CD4-positive, alpha-beta T cell treated with Interleukin-1 beta for 1 hour (primary cell): Measurements from ENCODE around the gene TSSK1B.
"Not testable (repeated sequence)": the region's sequence is repeated elsewhere in the genome, so short reads cannot be mapped to it uniquely, and the experiment has no call there.

Source experiments
- DNase-seq, 2 donors: peaks; one replicate each; pipeline ENCODE4 v3.0.0-alpha.2; 2020 to 2022

TSSK1B gene

DNA sequence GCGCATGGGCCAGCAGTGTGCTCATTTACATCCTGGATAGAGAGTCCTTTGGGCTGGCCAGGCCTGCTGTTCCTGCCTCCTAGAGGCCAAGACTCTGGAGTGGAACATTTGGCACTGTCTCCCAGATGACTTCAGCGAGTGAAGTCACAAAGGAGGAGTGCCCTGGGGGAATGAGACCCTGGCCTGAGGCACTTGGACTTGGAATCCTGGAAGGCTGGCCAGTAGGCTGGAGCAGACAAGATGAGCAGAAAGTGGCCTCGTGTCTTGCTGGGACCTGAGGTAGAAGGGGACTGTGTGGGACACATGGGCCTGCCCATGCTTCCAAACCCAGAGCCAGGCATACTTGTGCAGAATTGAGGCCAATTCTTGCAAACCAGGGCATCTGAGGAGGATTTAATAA, at the start of gene TSSK1B:
Gene TSSK1B (minus strand): TSS at position 101 of the 400 bp plus-strand sequence. CDS start 150 bp downstream, outside the sequence.
- DNase-seq, result no peak

DNA sequence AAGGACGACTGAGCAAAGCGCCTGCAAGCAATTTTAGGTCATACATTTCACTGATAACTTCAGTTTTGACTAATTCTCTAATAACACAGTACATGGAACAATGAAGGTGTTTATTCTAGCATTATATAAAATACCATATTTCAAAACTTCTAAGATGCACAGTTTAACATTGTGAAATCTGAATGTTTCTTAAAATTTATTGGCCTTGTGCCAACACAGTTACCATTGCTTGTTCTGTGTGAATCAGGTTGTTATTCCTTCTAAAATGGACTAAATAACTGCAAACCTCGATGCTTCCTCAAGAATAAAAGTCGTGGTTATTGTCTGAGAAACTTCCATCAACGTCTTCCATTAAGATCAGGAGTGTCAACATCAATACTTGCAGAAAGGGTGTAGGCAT, 45.5 kb upstream of the TSSK1B start:
- DNase-seq, result no peak

GRCh38 chr5:113478691-113479090, 43.9 kb upstream of the TSSK1B start:
- DNase-seq, result no peak

DNA sequence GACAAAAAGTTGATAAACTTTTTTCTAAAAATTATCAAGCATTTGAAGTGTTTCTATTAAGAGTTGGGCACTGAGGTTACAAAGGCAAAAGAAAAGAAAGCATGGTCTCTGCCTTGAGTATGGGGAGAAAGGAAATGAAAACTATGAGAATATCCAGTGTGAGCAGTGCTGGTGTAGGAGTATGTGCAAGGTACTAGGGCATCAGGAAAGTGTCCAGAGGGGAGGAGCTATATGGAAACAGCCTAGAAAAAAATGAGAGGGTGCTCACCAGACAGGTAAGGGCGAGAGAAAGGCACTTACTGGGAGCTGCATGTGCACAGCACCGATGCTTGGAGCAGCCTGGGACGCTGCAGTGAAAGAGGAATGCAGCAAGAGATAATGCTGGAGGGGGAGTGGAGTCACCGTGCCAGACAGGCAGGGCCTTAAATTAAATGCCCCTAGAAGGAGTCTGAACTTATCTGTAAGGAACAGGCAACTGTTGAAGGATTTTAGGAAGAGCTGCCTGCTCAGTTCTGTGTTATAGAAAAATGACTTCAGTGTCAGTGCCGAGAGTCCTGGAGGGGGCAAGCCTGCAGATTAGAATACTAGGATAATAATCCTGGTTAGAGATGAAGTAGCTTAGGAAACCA, 39.4 kb upstream of the TSSK1B start:
- DNase-seq, result no peak

- no peak for DNase-seq
Observed at GRCh38 chr5:113463032-113463431, 28.2 kb upstream of the TSSK1B start.

- not testable (repeated sequence) for DNase-seq
Observed at GRCh38 chr5:113457106-113457505, 22.3 kb upstream of the TSSK1B start.

- DNase-seq, result no peak
Observed at GRCh38 chr5:113452941-113453340, 18.2 kb upstream of the TSSK1B start.

GRCh38 chr5:113451797-113452196, 17.0 kb upstream of the TSSK1B start:
- DNase-seq, result no peak

- DNase-seq, result no peak
Observed at GRCh38 chr5:113450929-113451328, 16.1 kb upstream of the TSSK1B start.

DNA sequence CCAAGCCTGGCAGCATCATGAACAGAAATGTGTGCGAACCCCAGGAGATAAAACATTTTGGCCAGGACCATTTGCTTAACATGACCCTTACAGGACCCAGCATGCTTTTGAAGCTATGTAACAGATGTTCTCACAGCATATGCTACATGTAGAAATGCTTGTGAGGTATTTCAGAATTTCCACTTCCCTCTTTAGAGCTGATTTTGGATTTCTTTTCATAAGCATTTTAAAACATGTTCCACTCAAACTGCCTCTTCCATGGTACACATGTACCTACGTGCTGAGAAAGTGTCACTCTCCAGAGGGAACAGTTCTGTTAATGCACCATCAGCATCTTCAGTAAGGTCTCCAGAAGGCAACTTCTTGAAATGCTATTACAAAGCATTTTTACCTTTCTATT, 15.7 kb upstream of the TSSK1B start:
- no peak for DNase-seq

GRCh38 chr5:113448252-113448651, 13.5 kb upstream of the TSSK1B start:
- DNase-seq, result no peak

DNA sequence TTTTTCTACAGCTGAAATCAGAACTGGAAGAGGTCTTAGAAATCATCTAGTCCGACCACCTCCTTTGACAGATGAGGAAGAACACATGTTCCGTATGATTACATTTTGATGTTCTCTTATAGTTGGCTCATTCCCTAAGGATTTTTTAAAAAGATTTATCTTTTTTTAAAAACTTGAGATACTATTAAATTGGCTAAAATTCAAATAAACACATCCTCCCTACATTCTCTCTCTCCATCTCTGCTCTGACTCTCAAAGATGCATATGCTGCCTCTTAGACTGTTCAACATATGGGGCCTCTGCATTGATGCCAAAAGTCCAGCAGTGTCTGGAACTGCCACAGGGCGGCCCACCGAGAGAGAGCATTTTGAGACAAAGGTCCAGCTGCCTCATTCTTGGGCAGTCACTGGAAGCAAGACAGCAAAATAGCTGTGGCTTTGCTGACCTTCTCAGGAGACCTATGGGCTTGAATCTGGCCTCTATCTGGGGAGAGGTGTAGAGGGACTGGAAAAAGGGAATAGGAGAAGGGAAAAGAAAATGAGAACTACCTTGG, 12.8 kb upstream of the TSSK1B start:
- no peak for DNase-seq

DNA sequence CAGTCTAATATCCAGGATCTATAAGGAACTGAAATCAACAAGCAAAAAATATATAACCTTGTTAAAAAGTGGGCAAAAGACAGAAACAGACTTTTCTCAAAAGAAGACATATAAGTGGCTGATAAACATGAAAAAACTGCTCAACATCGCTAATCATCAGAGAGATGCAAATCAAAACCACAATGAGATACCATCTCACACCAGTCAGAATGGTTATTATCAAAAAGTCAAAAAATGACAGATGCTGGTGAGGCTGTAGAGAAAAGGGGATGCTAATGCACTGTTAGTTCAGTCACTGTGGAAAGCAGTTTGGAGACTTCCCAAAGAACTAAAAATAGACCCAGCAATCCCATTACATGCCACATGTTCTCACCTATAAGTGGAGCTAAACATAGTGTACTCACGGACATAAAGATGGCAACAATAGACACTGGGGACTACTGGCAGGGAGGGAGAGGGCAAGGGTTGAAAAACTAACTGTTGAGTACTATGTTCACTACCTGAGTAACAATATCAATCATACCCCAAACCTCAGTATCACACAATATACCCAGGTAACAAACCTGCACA, 11.7 kb upstream of the TSSK1B start:
- no peak for DNase-seq

GRCh38 chr5:113437111-113437510, 2.3 kb upstream of the TSSK1B start:
- DNase-seq, result no peak

DNA sequence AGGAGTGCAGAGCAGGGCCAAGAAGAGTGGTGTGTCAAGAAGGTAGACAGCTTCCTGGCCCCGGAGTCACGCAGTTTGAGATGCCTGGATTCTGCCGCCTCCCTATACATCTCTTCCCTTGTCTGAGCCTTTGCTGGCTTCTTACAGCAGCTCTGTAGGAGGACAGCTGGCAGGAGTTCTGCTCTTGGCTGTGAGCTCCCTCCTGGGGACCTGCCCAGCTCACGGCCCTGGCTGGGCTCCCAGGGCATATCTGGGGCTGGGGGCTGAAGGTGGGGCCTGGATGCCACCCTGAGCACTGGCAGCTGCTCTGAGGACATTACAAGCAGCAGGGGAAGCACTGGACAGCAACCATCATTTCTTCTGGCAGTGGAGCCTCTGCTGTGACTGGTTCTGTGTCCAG, 786 bp upstream of the TSSK1B start:
- DNase-seq, result no peak

GRCh38 chr5:113433862-113434612, 752 bp downstream of the TSSK1B start:
- DNase-seq, result no peak

DNA sequence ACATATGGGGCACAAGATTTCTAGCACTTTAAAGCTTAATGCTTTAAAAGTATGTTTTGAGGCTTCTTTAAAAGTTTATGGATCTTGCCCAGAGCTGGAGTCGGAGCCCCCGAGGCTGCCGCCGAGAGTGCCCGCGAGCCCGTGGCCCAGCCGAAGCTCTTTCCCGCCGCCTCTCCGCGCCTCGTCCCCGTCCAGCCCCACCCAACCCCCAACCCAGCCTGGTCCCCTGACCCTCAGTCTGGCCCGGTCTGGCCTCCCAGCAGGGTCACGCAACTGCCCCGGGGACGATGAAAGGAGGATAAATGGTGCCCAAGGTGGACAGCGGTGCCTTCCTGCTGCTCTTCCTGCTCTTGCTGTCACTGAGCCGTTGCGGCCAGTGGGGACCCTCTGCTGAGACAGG, 1.7 kb downstream of the TSSK1B start:
- DNase-seq, result no peak

DNA sequence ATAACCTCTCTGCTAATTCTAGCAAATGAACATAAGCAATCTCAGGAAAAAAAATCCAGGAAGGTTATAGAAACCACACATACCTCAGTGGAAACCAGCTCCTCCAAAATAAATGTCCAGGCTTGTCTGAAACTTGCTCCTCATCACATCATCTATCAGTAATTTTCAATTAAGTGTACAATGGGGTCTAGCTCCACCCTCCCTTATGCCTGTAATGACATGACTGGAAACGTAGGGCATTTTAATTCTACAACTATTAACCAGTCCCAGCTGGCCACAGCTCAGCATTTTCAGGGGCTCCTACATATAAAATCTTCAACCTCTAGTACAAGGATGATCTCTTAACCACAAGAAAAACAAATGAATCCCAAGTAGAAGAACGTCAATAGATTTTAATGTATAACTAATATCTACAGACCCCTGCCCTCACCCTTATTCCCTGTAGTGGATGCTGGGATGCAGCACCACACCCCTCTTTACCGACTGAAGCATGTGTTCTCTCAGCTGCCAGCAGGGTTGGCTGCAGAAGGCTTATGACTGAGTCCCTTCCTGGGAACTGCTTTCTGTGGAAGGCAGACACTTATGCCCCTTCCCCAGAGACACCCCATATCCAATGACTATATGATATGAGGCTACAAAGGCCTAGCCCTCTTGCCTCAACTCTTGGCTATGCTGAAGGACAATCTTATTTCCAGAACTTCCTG, 6.8 kb downstream of the TSSK1B start:
- DNase-seq, result no peak

- no peak for DNase-seq
Observed at GRCh38 chr5:113425909-113426308, 8.9 kb downstream of the TSSK1B start.

- no peak for DNase-seq
Observed at GRCh38 chr5:113421693-113422092, 13.1 kb downstream of the TSSK1B start.

GRCh38 chr5:113405530-113405929, 29.3 kb downstream of the TSSK1B start:
- DNase-seq, result no peak

- no peak for DNase-seq
Observed at GRCh38 chr5:113404269-113404668, 30.5 kb downstream of the TSSK1B start.

GRCh38 chr5:113397986-113398385, 36.8 kb downstream of the TSSK1B start:
- not testable (repeated sequence) for DNase-seq
